HG02970 (cell line): ENCODE results near the gene C1orf105.

Source experiments
- ATAC-seq: cut with Tn5 transposase; IDR thresholded peaks from one replicate; pipeline ENCODE4 v1.9.1; 2021; ENCODE audit warnings: mild to moderate bottlenecking, moderate library complexity, moderate number of reproducible peaks; ENCODE audit not compliant: unreplicated experiment, low FRiP score

C1orf105 gene

GRCh38 chr1:172394811-172395210 is 25.7 kb upstream of the C1orf105 start:
- ATAC-seq: no peak

DNA sequence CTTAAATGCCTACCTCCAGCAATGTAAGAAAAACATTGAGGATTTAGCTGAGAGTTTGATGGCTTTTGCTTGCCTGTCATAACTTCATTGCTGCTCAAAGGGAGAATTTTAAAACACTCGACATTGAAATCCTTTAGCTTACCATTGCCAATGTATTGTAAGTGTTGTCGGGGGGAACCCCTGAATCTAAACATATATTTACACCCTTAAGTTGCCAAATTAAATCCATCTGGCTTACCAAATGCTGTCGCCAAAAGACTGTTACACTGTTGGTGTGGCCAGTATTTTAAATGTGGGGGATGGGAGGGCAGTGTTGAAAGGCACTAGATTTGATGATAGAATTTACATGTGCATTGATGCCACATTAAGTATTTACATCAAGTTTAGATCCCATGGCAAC is 24.9 kb upstream of the C1orf105 start:
- ATAC-seq: no peak

DNA sequence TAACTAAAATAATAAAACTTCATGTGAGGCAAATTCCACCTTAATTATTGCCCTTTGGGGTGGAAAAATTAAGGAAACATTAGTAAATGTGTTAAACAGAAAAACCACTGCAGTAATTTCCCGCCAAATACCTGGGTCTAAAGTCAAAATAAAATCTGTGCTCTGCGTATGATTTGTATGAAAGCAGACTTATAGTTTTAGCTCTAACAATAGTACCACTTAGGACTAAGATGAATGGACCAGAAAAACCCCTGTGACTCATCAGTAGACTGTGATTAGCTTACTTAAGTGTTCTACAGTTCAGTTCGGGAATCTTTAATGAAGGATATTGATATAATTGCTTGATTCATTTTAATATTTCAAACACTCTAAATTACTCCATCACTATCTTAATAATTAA is 23.3 kb upstream of the C1orf105 start:
- ATAC-seq: no peak

GRCh38 chr1:172397633-172398032 is 22.9 kb upstream of the C1orf105 start:
- ATAC-seq: no peak

DNA sequence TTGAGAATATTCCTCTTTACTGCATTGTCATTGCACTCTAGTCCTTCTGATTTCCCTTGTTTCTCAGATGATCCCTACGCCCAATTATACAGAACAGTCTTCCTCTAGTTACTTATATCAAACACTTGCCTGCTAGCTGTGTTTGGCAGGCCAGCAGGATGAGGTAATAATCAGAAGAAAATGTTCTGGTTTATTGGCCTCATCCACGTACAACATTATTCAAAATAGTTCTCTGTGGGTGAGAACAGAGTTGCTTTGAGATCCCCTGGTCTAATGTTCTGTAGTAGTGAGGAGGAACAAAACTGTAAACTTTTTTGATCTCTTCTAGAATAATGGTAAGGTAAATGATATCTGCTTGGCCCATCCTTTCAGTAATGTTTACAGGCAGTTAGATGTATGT is 22.3 kb upstream of the C1orf105 start:
- ATAC-seq: no peak

- no peak for ATAC-seq
Measured at GRCh38 chr1:172398970-172399755, 21.3 kb upstream of the C1orf105 start.

DNA sequence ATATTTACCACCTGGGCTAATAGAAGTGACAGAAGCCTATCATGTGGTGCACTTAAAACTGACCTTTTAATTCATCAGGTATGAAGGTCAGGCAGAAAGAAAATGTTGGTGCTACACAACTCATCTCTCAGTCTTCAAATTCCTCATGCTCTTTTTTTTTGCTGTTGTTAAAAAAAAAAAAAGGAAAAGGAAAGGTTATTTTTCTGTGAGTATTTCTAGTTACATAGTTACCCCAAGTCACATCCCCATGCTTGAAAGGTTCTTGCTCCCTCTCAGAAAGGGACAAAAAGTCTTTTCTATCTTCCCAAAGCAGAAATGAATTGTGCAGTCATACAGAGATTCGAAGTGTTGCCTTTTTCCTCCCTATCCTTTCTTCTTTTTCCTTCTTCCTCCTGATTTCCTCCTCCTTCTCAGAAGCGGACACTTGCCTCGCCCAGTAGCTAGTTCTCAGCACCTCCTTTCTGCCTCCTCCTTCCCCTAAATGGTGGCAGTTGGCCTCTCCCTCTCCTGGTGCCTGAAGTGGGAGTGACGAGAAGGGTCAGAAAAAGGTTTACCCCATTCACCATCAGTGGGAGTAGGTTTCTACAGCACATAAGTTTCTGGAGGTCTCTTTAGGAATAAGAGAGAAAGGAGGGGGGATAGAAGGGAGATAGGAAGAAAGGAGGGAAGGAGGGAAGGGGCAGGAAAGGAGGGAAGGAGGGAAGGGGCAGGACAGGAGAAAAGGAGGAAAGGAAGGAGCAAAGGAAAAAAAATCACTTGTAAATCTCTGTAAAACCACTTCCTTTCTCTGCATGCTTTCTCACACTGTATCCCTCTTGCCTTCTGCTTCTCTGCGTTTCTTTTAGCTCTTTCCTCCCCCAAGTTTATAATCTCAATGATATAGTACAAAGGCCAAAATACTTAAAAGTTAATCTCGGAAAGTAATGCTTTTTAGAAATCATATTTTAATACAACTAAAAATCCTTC is 20.4 kb upstream of the C1orf105 start:
- no peak for ATAC-seq

GRCh38 chr1:172400722-172401105 is 19.8 kb upstream of the C1orf105 start:
- ATAC-seq: no peak

GRCh38 chr1:172401477-172401876 is 19.0 kb upstream of the C1orf105 start:
- ATAC-seq: no peak

GRCh38 chr1:172401892-172402291 is 18.6 kb upstream of the C1orf105 start:
- no peak for ATAC-seq

- no peak for ATAC-seq
Measured at GRCh38 chr1:172402878-172403569, 17.5 kb upstream of the C1orf105 start.

GRCh38 chr1:172404121-172404520 is 16.4 kb upstream of the C1orf105 start:
- ATAC-seq: no peak

DNA sequence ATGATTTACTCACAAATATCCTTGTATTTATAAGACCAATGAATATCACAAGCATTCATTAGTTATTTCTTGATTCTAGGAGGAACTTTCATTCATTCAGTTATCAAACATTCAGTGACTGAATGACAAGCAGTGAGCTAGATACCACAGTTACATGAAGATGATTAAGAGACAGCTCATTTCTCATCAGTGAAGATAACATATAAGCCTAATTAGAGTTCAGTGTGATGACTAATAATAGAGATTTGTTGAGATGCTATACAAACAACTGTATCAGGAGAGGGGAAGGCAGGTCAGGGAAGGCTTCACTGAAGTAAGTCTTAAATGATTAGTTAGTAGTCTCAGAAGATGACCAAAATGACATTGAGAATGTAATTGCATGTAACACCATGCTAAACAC is 14.6 kb upstream of the C1orf105 start:
- ATAC-seq: no peak

- no peak for ATAC-seq
Measured at GRCh38 chr1:172406968-172407367, 13.5 kb upstream of the C1orf105 start.

DNA sequence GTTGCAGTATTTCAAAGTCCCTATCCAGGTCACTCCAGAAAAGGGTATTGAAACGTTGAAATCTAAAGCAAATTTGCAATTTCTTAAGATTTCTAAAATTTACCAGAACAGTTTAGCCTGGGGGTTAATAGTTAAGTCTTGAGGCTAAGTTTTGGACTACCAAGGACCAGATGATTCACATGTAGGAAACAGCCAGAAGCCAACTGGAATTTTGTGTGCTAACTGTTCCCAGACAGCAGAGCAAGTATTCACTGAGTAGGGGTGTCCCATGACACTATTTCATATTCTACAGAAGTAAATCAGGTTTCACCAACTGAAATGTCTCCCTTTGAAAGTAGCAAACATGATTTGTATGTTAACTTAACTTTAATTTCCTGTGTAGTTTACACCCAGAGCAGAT is 11.5 kb upstream of the C1orf105 start:
- ATAC-seq: no peak

DNA sequence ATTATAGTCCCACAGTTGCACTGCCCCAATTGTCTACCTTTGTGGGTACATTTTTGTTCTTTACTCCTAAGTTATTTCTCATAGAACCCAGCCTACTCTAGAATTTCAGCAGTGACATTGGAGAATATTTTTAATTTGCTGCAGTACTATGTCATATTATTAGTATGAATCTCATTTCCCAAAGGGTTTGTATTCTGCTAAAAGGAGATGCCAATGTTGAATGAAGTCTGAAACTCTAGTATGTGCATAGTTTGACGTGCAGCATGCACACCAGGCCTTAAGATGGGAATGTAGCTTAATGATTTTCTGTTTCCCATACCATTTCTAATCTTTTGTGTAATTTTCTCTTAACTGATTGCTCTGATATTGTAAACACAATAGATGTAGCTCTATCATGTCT is 10.5 kb upstream of the C1orf105 start:
- ATAC-seq: no peak

- ATAC-seq: no peak
Measured at GRCh38 chr1:172411791-172412338, 8.6 kb upstream of the C1orf105 start.

- no peak for ATAC-seq
Measured at GRCh38 chr1:172414331-172414730, 6.2 kb upstream of the C1orf105 start.

DNA sequence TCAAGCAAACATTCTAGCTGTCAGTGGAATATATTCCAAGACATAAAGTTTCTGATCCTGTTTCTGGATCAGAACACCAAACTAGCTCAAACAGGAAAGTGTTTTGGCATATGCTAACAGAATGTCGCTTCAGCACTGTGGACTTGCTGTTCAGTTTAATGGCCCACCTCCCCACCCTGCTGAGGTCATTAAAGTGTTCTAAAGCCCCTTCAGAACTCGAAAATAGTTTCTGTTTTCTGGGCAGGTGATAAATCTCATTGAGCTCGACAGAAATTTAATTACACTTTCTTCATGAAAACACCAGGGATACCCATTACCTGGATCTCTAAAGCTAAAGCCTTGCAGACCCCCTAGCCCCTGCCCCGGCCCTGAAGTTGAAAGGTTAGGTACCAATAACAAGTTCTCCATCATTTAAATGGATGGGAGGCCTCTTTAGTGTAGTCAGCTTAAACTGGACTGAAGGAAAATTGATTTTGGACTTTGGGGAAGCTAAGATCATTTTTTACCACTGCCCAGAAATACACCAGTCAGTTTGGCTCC is 3.9 kb upstream of the C1orf105 start:
- ATAC-seq: no peak

DNA sequence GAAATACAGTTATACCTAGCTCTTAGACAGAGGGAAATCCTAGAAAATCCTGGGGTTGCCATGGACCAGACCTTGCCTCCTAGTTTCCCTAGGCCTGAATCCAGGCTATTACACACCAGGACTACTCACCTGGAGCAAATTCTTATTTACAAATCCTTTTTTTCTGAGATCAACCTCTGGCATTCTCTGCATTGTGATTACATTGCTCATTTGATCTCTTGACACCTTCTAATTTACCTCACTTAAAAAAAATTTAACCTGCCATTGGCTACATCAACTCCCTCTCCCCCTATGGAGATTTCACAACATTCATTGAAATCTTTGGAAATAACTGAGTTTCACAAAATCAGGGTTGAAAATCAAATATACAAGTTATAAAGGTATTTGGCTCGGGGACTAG is 2.9 kb upstream of the C1orf105 start:
- ATAC-seq: no peak
